ENCODE data around the gene ATG9A. TPM values are rescaled to one million over a fixed set of nuclear protein-coding genes. Genes with fewer than 3 reads are reported as not detected.

ATG9A gene
- total and polyA plus RNA-seq, 12 donors: 14.1 to 103 (median 76.4) TPM

- Histone ChIP-seq H3K9me3 (no peaks in the 10 kb centered on the region), H3K4me3 (no peak overlapping the region), H3K4me1 (peaks cover 8 to 40% (median 20%) of the 10 kb centered on the region in 9 donors), H3K27ac (no peak overlapping the region), H3K36me3 (peaks cover 2 to 74% (median 54%) of the 10 kb centered on the region in 9 donors), H3K27me3 (no peaks in the 10 kb centered on the region)
- intact Hi-C loops (cut with DNase I): loop anchor here in 2 of 10 donors (5.0 to 10.0 kb wide), 2 partner anchors 69 to 72 kb away; no protein-coding TSS in a partner anchor
- 81 to 89% methylated on average over 3 of the region's 3 CpGs for WGBS, 2 donors
- TF ChIP-seq, protein P1, sequence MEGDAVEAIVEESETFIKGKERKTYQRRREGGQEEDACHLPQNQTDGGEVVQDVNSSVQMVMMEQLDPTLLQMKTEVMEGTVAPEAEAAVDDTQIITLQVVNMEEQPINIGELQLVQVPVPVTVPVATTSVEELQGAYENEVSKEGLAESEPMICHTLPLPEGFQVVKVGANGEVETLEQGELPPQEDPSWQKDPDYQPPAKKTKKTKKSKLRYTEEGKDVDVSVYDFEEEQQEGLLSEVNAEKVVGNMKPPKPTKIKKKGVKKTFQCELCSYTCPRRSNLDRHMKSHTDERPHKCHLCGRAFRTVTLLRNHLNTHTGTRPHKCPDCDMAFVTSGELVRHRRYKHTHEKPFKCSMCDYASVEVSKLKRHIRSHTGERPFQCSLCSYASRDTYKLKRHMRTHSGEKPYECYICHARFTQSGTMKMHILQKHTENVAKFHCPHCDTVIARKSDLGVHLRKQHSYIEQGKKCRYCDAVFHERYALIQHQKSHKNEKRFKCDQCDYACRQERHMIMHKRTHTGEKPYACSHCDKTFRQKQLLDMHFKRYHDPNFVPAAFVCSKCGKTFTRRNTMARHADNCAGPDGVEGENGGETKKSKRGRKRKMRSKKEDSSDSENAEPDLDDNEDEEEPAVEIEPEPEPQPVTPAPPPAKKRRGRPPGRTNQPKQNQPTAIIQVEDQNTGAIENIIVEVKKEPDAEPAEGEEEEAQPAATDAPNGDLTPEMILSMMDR (IDR thresholded peaks at IDR 0.05): no peak
- ATAC-seq (no peak), DNase-seq (no peak)
These were observed 4.1 kb downstream of the ATG9A start for GRCh38 chr2:219225350-219225749.

DNA sequence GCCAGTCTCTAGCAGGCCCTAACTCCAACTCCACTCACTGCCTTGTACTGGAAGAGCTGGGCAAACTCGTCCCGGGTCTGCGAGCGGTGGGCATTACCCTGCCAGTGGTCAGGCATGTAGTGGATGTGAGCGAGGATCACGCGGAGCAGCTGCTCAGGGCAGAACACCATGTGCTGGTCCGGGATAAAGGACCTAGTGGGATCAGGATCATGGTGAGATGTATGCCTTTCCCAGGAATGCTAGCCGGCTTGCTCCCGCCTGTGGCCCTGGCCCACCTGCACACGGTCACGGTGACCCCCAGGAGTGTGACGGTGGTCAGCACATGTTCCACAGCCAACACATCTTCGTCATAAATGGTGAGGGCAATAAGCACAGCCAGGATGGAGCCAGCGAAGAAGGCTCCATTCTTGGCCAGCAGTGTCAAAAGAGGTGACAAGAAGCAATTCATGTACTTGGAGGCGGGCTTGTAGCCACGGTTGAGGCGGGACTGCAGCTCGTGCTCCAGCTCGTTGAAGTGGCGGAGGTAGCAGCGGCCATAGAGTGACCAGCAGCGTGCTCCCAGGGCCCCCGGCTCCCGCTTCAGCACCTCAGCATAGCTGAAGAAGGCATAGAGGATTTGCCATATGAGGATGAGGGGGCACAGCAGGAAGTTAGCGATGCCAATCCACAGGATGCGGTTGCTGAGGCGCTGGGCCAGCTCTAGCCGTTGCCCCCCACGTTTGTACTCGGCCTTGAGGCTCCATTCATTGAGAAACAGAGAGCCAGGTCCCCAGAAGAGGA, 5.4 kb downstream of the ATG9A start:
- Histone ChIP-seq H3K4me1 (peaks cover 13 to 46% (median 29%) of the 10 kb centered on the region in 9 donors), H3K27ac (no peak overlapping the region), H3K36me3 (peaks cover 2 to 83% (median 58%) of the 10 kb centered on the region in 9 donors), H3K4me3 (no peak overlapping the region), H3K27me3 (no peaks in the 10 kb centered on the region), H3K9me3 (no peaks in the 10 kb centered on the region)
- DNase-seq (no peak), ATAC-seq (no peak)
- WGBS, 2 donors: 92 to 94% methylated on average over 31 of the region's 31 CpGs
- TF ChIP-seq, protein P1 (IDR thresholded peaks at IDR 0.05): no peak
- intact Hi-C loops (cut with DNase I): loop anchor here in 1 of 10 donors (10.0 kb wide), 1 partner anchor 71 kb away; no protein-coding TSS in a partner anchor

DNA sequence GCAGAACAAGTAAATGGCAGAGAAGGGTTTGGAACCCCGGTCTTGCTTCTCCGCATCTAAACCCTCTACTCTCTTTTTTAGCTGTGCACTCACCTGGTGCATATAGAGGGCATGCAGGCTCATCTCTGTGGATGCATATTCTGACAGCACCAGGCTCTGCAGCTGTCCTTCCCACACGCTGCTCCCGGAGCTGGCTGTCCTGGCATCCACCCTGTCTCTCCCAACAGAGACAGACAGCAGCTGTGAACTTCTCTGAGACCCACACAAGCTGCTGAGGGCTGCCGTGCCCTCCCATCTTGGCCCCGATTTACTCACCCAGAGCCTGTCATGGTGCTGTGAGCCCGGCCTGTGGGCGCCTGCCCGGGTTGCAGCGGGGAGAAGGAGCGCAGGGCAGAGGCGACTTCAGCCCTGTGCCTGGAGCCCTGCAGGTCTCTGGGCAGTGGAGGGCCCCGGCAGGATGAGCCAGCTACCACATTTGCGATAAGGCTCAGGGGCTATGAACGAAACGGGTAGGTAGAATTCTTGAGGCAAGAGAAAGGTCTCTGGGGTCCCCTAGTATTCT, 7.4 kb downstream of the ATG9A start:
- no peak for DNase-seq
- intact Hi-C loops (cut with DNase I): loop anchor here in 1 of 10 donors (10.0 kb wide), 1 partner anchor 73 kb away; no protein-coding TSS in a partner anchor
- Histone ChIP-seq H3K27me3 (no peaks in the 10 kb centered on the region), H3K4me1 (peaks cover 12 to 48% (median 33%) of the 10 kb centered on the region in 9 donors), H3K4me3 (no peak overlapping the region), H3K36me3 (peaks cover 2 to 77% (median 58%) of the 10 kb centered on the region in 9 donors), H3K27ac (no peak overlapping the region), H3K9me3 (no peaks in the 10 kb centered on the region)
- ATAC-seq: no peak
- 93 to 94% methylated on average over 16 of the region's 16 CpGs for WGBS, 2 donors
- TF ChIP-seq, protein P1 (IDR thresholded peaks at IDR 0.05): no peak

GRCh38 chr2:219220652-219221402, 8.6 kb downstream of the ATG9A start:
- DNase-seq: no peak

More at GRCh38 chr2:219220652-219221402, 8.6 kb downstream of the ATG9A start:
- 87 to 90% methylated on average over 18 to 19 of the region's 19 CpGs for WGBS, 2 donors
- peaks cover 12 to 45% (median 35%) of the 10 kb centered on the region in 9 donors for H3K4me1 ChIP-seq
- no peaks in the 10 kb centered on the region for H3K27me3 ChIP-seq
- H3K36me3 ChIP-seq: peaks cover 2 to 72% (median 54%) of the 10 kb centered on the region in 9 donors
- H3K9me3 ChIP-seq: no peaks in the 10 kb centered on the region
- no peak overlapping the region for H3K4me3 ChIP-seq
- ATAC-seq: no peak
- H3K27ac ChIP-seq: no peak overlapping the region
- intact Hi-C loops (cut with DNase I): loop anchor here in 1 of 10 donors (10.0 kb wide), 1 partner anchor 74 kb away; no protein-coding TSS in a partner anchor
- TF ChIP-seq, protein P1 (IDR thresholded peaks at IDR 0.05): no peak
